NCI-H748 treated with DMSO at 0.1 percent for 48 hours (cell line): ENCODE measurements around the gene RERE.

Experiments
- DNase-seq: peaks from one replicate; lab custom pipeline; 2025; lab: John Stamatoyannopoulos, UW

RERE gene

DNA sequence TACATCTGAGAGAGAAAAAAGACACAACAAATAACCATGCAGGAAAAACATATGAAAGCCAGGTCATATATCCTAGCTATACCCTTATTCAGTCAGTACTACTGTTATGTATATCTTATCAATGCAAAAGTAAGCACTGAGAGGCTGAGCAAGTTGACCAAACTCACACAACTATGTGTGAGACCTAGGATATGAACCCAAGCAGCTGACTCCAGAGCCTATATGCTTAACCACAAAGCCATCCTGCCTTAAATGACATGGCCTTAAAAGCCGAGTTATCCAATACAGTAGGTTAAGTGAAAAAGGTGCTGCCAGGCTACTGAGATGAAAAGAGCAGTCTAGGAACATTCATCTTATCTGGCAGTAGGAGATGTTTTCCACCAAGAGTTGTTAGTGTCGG, 151.6 kb downstream of the RERE start:
- no peak for DNase-seq

DNA sequence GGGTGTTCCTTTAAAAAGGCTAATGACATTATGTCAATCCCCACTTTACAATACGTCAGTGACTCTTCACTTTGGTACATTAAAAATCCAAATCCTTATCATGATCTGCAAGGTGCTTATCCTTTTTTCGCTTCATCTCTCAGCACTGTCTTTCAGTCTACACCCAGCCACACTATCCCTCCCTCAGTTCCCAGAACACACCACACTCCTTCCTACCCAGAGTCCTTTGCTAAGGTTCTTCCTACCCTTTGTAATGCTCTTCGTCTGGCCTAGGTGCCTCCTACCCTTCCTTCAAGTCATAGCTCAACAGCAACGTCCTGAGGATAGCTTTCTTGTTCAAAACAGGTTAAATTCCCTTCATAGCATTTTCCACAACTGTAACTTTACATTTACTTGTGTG, 152.6 kb downstream of the RERE start:
- no peak for DNase-seq

DNA sequence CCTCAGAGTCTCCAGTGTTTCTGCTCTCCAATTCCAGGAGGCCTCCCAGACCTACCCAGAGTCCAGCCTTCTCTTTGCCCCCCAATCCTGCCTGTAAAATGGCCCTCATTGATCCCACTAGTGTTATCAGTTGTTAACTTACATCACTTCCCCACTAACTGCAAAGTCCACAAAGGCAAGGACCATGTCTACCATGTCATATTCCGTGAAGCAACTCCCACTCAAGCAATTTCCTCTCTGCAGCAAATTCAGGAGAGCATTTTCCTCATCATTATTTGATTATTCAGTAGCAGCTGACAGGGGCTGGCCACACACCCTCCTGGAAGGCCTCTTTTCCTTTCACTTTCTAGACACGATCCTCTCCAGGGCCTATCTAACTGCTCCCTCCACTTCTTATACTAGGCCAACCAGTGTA, 153.5 kb downstream of the RERE start:
- no peak for DNase-seq

DNA sequence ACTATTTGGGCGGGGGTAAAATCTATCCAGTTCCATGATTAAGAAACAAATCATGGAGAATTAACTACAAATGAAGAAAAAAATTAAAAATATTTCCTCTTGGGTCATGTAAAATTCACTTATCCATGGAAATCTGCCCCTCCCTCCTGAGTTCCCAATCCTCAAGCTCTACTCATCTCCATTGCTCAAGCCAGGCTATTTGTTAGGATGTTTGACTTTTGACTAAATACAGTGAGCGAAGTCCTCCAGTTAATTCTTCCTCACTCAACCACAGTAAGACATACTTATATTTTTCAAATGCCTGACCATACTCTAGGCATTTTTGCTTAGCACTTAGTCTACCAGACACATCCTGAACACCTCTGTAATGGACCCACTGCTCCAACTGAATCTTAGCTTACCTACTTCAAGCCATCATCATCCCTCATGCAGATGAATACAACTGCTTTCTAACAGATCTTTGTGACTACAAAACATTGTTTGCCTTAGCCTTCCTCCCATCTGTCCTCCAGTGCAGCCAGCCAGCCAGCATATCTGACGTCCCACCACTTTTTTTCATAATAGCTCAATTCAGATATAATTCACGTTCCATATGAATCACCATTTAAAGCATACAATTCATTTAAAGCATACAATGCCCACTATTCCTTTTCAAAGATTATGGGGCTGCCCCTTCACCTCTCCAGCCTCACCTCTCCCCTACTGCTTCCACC, 154.2 kb downstream of the RERE start:
- no peak for DNase-seq

DNA sequence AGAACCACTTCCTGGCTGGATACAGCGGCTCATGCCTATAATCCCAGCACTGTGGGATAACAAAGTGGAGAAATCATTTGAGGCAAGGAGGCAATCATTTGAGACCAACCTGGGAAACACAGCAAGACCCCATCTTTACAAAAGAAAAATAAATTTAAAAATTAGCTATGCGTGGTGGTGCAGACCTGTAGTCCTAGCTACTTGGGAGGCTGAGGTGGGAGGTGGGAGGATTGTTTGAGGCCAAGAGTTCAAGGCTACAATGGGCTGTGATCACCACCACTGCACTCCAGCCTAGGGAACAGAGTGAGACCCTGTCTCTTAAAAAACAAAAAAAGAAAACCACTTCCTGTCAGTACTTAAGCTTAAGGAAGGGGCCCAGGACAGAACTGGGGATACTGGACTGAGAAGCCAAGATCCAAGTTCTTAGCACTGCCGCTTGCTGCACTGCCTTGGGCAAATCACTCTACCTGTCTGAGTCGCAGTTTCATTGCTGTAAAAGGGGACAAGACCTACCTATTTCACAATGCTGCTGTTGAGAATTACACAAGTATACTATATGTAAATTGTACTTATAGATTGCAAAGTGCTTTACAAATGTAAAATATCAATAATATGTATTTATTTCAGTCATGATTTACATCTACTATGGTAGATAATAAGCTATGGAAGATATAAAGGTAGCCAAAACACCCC, 154.9 kb downstream of the RERE start:
- no peak for DNase-seq

DNA sequence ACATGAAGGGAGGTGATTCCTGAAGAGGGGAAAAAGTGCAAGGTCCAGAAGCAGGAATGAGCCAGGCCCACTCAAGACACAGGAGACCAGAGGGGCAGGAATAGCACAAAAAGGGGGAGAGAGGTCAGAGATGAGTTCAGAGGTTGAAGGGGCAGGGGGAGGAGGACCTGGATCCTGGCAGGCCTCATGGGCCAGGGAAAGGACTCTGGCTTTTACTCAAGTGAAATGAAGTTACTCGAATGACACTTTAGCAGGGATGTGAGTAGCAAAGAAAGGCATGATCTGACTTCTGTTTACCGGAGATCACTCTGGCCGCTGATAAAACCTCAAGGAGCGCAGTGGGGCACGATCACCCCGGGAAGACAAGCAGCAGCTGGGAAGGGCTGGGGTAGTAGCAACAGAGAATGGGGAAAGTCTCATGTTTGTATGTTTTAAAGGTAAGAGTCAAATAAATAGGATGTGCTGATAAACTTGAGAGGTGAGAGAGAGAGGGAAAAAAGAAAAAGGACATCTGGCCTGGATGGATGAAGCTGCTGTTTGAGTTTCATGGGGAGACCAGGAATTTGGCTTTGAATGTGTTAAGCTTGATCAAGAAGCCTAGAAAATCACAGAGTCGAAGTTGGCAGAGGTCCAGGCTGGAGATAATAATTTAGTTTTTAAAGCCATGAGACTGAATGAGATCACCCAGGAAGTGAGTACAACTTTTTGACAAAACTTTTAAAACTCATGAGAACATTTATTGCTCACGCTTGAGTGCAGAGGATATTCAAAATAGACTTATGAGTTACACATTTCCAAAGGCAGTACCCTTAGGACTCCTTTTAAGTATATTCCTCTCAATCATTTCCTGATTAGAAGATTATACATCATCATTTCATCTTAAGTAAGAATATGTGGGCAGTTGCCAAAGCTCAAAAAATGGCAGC, 156.0 kb downstream of the RERE start:
- no peak for DNase-seq

DNA sequence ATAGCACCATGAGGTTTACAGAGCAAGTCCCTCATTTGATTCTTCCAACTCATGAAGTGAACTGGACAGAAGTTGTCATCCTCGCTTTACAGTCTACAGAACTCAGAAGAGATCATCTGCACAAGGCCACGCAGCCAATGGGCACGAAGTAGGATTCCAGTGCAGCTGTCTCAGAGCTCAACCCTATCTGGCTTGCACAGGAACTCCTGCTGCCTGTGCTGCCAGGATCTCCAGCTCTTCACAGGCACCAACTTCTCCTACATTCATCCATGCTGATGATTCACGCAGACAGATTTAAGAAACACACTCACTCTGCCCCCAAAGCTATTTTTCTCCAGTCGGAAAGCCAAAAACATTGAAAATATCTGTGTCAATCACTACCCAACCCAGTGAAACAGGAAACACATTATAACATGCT, 157.0 kb downstream of the RERE start:
- no peak for DNase-seq

DNA sequence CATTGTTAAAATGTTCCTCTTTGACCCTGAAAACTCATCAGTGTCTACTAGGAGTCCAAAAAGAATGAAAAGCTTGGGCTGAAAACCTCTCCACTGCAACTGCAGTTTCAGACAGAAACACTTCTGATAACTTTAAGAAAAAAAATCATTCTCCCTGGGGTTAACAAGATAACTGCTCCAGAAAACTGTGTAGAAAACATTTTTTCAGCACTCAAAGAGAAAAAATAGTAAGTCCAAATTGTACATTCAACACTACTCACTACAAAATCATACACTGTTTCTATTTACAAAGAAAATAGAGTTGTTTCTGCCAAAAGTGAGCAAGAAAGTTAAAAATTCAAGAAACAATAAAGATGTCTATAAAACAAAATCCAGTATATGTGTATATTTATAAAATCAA, 157.8 kb downstream of the RERE start:
- no peak for DNase-seq

DNA sequence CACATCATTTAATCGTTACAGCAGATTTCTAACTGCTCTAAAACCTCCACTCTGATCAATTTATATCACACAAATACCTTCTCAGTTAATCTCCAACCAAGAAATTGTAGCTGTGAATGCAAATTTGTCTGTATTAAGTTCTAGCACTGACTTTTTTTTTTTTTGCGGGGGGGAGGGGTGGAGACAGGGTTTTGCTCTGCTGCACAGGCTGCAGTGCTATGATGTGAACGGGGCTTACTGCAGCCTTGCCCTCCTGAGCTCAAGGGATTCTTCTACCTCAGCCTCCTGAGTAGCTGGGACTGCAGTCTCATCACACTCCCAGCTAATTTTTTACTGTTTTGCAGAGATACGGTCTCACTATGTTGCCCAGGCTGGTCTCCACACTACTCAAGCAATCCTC, 163.6 kb downstream of the RERE start:
- no peak for DNase-seq

DNA sequence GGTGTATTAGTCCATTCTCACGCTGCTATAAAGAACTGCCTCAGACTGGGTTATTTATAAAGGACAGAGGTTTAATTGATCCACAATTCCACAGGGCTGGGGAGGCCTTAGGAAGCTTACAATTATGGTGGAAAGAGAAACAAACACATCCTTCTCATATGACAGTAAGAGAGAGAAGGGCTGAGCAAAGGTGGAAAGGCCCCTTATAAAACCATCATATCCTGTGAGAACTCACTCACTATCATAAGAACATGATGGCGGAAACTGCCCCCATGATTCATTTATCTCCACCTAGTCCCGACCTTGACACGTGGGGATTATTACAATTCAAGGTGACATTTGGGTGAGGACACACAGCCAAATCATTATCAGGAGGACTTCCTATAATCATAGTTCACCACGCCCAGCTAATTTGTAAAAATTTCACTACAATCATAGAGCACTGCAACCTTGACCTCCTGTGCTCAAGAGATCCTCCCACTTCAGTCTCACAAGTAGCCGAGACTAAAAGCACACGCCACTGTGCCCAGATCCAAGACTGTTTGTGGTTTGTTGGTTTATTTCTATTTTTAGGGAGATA, 164.9 kb downstream of the RERE start:
- DNase-seq = no peak

DNA sequence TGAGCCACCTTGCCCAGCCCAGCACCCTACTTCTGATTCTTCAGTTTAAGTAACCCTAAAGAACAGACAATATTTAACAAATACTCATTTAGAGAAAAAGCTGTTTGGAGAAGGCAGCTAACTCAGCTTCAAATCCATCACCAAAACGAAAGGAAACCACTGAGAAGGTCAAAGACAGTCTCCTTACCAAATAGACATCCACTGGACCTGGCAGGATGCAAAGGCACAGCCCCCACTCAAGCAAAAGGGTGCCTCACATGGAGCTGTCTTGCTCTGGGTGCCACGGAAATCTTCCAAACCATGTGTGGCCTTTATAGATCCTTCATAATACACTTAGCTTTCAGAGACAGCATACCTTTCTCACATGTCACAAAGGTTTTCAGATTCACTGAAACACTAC, 165.5 kb downstream of the RERE start:
- no peak for DNase-seq

DNA sequence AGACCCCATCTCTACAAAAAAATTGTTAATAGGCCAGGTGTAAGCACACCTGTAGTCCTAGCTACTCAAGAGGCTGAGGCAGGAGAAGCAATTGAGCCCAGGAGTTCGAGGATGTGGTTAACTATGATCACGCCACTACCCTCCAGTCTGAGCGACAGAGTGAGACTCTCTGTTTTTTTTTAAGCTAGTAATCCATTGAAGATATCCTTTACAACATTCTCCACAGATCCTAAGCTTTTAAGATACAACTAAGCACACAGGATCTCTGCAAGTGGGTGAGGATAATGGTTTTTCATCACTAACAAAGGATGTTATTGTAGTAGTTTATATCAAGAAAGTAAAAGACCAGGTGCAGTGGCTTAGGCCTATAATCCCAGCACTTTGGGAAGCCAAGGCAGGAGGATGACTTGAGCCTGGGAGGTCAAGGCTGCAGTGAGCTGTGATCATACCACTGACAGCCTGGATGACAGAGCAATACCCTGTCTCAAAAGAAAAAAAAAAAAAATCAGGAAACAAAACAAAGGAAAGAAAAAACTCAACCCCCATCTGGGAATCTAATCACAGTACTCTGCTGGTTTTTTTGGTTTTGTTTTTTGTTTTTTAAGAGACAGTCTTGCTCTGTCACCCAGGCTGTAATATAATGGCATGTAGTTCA, 166.1 kb downstream of the RERE start:
- no peak for DNase-seq

DNA sequence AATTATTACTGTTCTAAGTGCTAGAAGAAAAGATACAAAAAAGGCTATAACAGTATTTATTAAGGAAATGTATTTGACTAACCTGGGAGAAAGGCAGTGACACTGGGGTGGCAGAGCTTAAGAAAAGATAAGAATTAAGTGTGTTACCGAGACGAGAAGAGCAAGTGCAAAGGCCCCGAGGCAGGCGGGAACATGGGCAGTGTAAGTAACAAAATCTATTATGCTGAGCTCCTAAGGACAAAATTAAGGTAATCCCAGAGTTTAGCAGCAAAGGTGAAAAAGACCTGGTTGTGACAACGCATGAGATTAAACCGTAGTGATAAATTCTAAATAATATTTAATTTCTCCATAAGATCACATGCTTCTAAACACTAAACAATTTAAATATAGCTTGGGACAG, 167.6 kb downstream of the RERE start:
- no peak for DNase-seq

DNA sequence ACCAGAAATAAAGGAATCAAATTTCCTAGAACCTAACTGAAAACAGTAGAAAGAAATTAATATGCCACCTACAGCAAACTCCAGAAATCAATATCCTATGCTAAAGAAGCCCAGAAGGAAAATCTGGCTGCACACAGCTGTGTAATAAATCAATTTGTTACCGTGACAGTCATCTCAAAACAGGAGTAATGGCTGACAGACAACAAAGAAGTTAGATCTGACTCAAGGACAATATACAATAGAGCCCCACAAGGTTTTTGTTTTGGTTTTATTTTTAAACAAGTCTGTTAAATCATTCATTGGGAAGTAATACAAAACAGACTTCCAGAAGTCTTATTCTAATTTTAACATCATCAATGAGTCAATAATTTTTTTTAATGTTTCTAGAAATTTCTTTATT, 168.4 kb downstream of the RERE start:
- DNase-seq = no peak

DNA sequence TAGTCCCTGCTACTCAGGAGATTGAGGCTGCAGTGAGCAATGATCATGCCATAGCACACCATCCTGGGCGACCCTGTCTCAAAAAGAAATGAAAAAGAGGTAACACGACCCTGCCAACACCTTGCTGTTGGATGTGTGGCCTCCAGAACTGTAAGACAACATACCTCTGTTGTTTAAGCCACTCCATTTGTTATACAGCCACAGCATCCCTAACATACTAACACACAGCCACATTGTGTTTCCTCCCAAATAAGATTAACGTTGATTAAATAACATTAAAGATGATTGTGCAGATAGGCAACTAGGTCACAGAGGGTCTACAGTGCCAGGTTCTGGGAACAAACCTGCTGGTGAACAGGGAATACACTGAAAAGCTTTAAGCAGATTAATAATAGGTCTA, 170.4 kb downstream of the RERE start:
- no peak for DNase-seq

DNA sequence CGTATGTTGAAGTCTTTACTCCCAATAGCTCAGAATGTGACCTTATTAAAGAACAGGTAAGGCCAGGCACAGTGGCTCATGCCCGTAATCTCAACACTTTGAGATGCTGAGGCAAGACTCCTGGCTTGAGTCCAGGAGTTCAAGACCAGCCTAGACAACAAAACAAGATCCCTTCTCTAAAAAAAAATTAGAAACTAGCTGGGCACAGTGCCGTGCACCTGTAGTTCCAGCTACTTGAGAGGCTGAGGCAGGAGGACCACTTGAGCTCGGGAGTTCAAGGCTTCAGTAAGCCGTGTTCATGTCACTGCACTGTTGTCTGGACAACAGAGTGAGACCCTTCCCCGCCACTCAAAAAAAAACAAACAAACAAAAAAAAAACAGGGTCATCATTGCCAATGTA, 171.3 kb downstream of the RERE start:
- no peak for DNase-seq

DNA sequence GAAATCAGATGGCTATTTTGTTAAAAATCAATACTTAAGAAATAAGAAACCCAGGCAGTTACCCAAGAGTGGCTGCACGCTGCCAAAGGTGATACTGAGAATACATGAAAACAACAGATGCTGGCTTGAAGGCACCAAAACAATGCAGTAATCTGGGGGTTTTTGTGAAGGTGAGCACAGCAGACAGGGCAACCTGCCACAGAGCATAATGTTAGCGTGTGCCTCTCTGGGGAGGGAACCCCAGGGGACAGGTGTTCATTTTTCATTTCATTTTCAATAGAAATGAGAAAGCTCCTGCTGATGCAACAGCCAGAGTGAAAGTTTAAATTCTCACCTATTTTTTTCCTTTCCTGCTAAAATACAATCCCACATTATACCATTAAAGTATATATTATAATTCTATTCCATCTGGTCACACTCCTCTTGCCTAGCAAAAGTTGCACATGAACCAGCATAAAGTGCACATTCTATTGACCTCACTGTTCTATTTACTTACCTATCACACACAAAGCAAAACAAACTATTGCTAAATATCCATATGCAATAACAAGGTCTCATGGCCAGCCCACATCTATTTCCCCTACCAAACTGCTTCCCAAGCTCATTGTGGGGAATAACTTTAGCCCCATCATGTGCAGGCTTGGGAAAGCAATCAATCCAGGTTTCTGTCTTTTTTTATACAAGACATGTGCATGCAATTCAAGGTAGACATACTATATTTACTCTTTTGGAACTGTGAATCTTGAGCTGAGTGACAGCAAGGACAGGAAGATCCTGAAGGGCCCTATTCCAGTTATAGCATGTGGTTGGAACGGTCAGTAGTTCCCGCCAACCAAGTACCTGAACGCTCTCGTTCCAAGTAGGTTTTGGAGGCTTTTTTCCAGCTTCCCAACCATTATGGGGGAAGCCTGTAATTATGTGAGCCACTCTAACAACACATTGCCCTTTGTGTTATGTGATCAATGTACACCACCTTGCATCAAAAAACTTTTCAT, 173.6 kb downstream of the RERE start:
- no peak for DNase-seq

DNA sequence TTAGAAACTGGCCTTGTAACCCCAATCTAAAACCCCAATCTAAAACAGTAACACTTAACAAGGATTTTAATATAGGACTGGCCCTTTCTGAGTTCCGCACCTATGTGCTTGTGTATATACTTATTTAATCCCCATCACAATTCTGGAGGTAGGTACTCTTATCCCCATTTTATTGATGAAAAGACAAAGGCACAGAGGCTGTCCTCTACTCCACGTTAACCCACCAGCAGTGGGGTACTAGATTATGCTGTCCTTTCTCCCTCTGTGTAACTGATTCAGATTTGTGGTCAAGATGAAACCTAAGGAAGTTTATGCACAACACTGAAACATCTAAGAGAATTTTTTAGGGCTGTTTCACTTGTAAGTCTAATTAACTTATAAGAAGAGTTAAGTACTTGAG, 175.3 kb downstream of the RERE start:
- DNase-seq = no peak

DNA sequence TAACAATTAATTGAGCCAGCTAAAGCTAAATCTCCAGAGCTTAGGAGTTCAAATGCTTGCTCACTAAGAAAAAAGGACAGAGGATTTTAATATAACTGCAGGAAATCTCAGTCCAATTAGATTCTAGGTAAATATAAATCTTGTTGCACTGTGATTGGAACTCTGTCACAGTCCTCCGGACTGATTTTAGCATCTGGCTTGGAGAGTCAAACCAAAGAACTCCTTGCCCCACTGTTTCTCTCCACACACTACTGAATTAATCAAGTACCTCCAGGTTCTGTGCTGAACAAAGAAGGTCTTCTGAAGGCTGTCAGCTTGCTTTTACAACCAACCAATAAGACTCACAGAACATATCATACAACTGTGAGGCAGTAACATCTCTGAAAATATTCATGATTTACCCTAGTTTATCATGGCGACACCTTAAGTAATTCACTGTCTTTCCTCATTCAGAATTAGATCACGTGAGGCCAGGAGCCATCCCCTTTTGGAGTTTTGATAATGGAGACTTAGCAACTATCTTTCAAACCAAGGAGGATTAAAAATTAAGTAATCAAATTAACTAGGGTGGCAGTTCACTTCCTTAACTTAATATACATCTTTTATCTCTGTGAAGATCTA, 176.0 kb downstream of the RERE start:
- DNase-seq = no peak

DNA sequence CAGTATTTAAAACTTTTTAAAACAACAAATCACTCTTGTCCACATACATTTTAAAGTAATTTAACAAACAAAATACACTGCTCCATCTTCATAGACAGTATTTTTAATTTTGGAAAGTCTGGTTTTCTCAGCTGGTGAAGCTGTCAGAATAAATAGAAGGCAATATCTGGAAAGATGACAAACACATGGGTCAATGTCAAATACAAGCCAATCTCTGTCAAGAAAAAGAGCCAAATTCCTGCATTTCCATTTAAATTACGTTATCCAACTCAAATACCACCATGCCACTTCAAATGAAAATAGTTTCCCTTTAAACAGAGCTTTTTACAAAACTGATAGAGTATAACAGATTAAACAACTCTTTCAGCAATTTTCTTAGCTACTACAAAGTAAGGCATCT, 176.5 kb downstream of the RERE start:
- no peak for DNase-seq
